Stimulated activated CD8-positive, alpha-beta memory T cell treated with anti-CD3 and anti-CD28 coated beads, Interleukin-2, amount 100 ng/mL, for 48 hours (primary cell): Measurements from ENCODE around the gene CCT6A.
"Not testable (repeated sequence)": the region's sequence is repeated elsewhere in the genome, so short reads cannot be mapped to it uniquely, and the experiment has no call there.

Experiments used
- DNase-seq, 2 donors: peaks; one replicate each; pipeline ENCODE4 v3.0.0-alpha.2; 2020; ENCODE audit warnings: low read depth in 2 of 2

Gene CCT6A

GRCh38 chr7:56051339-56052191 lies at the start of gene CCT6A, which contains the start of gene PSPH:
CCT6A (plus strand) TSS chr7:56051765; CDS start chr7:56051849, 84 bp downstream.
PSPH (minus strand) TSS chr7:56051444; CDS start chr7:56021212, 30,232 bp downstream.
- DNase-seq = peak; percentile 93

GRCh38 chr7:56003749-56004148 lies 47.8 kb upstream of the CCT6A start:
- DNase-seq = no peak

- DNase-seq = no peak
These were observed 44.4 kb upstream of the CCT6A start for GRCh38 chr7:56007167-56007652.

DNA sequence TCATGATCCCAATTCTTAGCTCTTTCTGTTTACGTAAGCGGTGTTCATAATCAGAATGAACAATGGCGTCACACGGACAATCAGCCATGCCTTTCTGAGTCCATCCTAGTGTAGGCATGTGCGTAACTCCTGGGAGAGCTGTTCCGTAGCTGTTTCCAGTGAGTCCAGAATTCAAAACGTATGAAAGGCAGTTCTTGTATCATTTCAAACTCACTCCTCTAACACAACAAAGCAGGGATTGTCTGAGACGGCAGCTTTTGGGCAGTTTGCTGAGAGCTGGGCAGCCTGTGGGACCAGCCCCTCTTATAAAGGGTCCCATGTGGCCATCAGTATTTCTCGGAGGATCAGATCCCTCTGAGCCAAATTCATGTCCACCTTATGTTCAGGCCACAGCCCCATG lies 43.7 kb upstream of the CCT6A start:
- DNase-seq = no peak

- no peak for DNase-seq
These were observed 41.9 kb upstream of the CCT6A start for GRCh38 chr7:56009695-56010094.

GRCh38 chr7:56017015-56017414 lies 34.5 kb upstream of the CCT6A start:
- DNase-seq = not testable (repeated sequence)

DNA sequence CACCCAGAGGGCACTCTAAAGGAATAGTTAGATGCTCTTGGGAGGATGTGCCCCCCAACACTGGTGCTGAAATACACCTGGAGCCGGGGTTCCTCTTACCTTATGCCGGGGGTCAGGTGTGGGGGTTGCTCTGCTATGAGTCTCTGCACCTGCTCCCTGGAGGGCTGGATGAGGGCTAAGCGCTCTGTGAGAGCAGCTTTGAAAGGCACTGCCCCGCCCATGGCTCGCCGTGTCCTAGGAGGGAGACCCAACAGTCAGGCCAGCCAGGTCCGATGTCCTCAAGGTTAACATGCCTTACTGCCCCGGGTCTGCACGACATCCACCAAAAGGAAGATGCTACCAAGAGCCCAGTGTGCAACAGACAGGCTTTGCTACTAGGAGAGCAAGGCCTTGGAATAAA lies 32.1 kb upstream of the CCT6A start:
- DNase-seq = no peak

DNA sequence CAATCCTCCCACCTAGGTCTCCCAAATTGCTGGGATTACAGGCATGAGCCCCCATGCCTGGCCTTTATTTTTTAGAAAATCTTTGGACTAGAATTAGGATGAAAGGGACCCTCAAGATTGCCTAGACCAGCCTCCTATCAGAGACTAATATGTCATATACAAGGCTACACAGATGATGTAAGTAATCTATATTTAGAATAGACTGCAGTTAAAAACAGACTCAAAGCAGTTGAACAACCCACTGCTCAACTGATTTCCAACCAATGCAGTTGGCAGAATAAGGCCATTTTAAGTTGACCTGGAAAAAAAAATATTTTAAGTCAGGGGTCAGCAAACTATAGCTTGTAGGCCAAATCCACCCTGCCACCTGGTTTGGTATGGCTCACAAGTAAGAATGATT lies 28.1 kb upstream of the CCT6A start:
- DNase-seq = no peak

GRCh38 chr7:56026538-56026937 lies 25.0 kb upstream of the CCT6A start:
- no peak for DNase-seq

GRCh38 chr7:56028942-56029630 lies 22.5 kb upstream of the CCT6A start:
- DNase-seq = no peak

GRCh38 chr7:56030340-56030739 lies 21.2 kb upstream of the CCT6A start:
- no peak for DNase-seq

DNA sequence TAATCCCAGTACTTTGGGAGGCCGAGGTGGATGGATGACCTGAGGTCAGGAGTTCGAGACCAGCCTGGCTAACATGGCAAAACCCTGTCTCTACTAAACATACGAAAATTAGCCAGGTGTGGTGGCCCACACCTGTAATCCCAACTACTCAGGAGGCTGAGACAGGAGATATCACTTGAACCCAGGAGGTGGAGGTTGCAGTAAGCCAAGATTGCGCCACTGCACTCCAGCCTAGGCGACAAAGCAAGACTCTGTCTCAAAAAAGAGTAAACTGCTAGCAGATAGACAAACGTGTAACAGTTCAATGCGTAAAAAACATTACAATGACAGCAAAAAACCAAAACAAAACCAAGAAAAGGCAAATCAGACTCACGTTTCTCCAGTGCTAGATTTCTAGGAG lies 20.0 kb upstream of the CCT6A start:
- DNase-seq = not testable (repeated sequence)

DNA sequence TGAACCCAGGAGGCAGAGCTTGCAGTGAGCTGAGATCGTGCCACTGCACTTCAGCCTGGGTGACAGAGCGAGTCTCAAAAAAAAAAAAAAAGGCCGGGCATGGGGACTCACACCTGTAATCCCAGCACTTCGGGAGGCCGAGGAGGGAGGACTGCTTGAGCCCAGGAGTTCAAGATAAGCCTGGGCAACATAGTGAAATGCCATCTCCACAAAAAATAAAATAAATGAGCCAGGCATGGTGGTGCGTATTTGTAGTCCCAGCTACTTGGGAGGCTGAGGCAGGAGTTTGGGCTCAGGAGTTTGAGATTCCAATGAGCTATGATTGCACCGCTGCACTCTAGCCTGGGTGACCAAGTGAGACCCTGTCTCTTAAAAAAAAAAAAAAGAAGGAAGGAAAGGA lies 19.0 kb upstream of the CCT6A start:
- DNase-seq = not testable (repeated sequence)

DNA sequence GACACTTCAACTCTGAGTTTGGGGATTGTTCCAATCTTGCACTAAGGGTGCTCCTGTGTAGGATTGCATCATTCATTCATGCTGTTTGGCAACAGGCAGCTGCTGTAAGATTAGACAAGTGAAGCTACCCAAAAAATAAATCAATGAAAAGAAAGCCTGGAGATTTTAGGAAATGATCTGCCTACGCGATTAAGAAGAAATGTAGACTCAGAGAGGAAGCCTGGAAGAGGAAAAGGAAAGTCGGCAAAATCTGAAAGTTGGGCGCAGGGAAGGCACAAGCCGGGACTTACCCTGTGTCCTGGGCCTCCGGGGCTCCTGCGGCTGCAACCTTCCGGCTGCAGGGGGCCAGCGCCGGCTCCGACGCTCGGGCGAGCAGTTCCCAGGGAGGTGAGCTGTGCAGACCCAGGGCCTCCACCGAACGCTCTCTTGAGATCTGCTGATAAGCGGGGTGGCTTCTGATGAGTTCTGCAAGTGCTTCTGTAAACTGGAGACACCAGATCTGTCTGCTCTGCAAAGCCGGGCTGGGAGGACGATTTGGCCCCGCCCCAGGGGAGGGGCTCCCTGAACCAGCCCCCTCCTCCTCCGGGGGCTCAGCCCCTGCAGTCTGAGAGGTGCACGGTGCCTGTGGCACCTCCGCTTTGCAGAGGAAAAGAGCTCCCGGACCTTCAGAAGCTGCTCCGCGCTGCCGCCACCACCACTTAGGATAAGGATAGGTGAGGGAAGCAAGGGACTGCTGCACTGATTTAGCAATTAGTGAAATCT lies 17.7 kb upstream of the CCT6A start:
- peak; percentile 40 to 66 for DNase-seq

DNA sequence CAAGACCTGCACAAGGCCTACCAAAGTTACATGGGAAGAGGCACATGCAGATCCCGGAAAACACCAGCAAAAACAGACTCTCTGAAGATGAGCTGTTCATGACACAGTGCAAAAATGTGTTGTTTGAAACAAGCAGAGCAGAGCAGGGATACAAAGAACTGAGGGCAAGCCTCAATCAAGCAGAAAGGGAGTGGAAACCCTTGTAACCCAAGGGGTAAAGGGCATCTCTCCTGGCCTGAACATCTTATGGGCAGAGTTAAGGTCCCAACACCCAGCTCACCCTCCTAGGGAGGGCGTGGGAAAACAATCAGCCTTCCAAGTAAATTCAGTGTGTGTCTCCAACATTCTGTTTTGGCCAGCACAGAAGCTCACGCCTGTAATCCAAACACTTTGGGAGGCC lies 10.8 kb upstream of the CCT6A start:
- no peak for DNase-seq

GRCh38 chr7:56045758-56046157 lies 5.8 kb upstream of the CCT6A start:
- DNase-seq = not testable (repeated sequence)

DNA sequence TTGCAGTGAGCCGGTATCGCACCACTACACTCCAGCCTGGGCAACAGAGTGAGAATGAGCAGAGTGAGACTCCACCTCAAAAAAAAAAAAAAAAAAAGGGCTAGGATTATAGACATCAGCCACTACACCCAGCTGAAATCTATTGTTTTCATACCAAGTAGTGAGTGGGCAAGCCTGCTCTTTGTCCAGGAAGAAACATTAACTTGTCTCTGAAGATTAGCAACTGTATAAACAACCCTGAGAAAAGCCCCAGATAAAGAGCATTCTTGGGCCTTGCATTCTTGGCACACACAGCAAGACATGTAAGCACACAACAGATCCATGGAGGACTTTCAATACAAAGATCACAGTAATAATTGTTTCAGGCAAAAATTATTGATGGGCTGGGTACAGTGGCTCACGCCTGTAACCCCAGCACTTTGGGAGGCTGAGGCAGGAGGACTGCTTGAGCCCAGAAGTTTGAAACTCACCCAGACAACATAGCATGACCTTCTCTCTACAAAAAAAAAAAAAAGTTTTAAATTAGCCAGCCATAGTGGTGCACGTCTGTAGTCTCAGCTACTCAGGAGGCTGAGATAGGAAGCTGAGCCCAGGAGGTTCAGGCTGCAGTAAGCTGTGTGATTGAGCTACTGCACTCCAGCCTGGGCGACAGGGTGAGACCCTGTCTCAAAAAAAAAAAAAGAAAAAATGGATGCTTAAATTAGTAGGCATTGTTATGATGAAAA lies 4.7 kb upstream of the CCT6A start:
- no peak for DNase-seq

DNA sequence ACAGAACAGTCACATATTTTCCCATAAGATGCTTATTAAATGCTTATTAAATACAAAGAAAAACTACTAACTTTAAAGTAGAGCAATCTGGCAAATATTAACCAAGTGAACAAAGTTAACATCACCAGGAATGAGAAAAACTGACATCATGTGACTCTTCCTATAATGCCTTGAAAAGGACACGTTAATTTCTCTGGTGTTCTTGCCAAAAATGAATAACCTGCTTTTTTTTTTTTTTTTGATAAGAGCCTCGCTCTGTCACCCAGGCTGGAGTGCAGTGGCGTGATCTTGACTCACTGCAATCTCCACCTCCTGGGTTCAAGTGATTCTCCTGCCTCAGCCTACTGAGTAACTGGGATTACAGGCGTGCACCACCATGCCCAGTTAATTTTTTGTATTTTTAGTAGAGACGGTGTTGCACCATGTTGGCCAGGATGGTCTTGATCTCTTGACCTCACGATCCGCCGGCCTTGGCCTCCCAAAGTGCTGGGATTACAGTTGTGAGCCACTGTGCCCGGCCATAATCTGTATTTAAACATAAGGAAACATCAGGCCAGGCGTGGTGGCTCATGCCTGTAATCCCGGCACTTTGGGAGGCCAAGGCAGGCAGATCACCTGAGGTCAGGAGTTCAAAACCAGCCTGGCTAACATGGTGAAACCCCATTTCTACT lies 4.0 kb upstream of the CCT6A start:
- not testable (repeated sequence) for DNase-seq

DNA sequence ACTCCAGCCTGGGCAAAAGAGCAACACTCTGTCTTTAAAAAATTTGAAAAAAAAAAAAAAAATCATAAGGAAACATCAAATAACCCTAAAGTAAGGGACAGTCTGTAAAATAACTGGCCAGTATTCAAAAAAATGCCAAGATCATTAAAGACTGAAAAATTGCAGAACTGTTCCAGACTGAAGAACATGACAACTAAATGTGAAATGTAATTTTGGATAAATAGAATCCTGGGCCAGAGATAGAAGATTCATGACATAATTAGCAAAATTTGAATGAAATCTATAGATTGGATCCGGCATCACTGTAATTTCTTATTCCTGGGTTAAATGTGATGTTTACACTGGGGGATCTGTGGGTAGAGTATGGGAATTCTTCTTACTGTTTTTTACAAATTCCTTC lies 3.3 kb upstream of the CCT6A start:
- DNase-seq = no peak

DNA sequence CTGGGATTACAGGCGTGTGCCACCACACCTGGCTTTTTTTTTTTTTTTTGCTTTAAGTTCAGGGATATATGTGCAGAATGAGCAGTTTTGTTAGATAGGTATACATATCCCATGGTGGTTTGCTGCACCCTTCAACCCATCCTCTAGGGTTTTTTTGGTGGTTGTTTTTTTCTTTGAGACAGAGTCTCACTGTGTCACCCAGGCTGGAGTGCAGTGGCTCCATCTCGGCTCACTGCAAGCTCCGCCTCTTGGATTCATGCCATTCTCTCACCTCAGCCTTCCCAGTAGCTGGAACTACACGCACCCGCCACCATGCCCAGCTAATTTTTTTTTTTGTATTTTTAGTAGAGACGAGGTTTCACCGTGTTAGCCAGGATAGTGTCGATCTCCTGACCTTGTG lies 2.8 kb upstream of the CCT6A start:
- DNase-seq = not testable (repeated sequence)

DNA sequence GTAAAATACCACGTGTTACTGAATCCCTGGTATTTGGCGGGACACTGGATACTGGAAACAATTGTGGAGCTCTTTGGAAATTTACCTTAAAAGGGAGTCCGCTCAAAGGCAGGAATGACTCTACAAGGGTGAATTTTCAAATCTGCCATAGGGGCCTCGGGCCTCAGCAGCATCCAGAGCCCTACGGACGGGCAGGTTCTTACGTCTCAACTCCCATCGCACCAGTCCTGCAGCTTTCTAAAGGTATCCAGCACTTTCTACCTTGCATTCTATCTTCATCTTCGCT lies 569 bp upstream of the CCT6A start:
- DNase-seq = no peak
